ENCODE data around the gene HES6.

Gene HES6

GRCh38 chr2:238231251-238231793 is 8.5 kb downstream of the HES6 start:
- DNase-seq, result no peak

GRCh38 chr2:238230699-238231098 is 9.1 kb downstream of the HES6 start:
- no peak for DNase-seq

- no peak for DNase-seq
Observed at GRCh38 chr2:238228700-238229099, 11.1 kb downstream of the HES6 start.

GRCh38 chr2:238227587-238228032 is 12.2 kb downstream of the HES6 start:
- DNase-seq, result no peak

GRCh38 chr2:238226698-238227586 is 12.9 kb downstream of the HES6 start:
- DNase-seq, result no peak

- DNase-seq, result no peak
Observed at GRCh38 chr2:238225911-238226697, 13.7 kb downstream of the HES6 start.

- DNase-seq, result no peak
Observed at GRCh38 chr2:238225121-238225520, 14.7 kb downstream of the HES6 start.

- no peak for DNase-seq
Observed at GRCh38 chr2:238224356-238225035, 15.3 kb downstream of the HES6 start.

GRCh38 chr2:238220892-238221521 is 18.8 kb downstream of the HES6 start:
- DNase-seq, result no peak

- no peak for DNase-seq
Observed at GRCh38 chr2:238220274-238220891, 19.5 kb downstream of the HES6 start.

GRCh38 chr2:238216651-238217184 is 23.1 kb downstream of the HES6 start:
- DNase-seq, result peak; percentile 49

- no peak for DNase-seq
Observed at GRCh38 chr2:238207006-238207405, 32.8 kb downstream of the HES6 start.

GRCh38 chr2:238203973-238204683 is 35.7 kb downstream of the HES6 start:
- no peak for DNase-seq

- peak; percentile 44 for DNase-seq
Observed at GRCh38 chr2:238203094-238203972, 36.5 kb downstream of the HES6 start, which contains the start of gene ILKAP. Gene ILKAP, minus strand, starts transcription at chr2:238203695. Its CDS starts 142 bp downstream, at chr2:238203553.

GRCh38 chr2:238202326-238203093 is 37.3 kb downstream of the HES6 start:
- DNase-seq, result no peak

GRCh38 chr2:238190445-238190844 is 49.4 kb downstream of the HES6 start:
- DNase-seq, result no peak

Data from NCI-H2029 treated with DMSO at 0.1 percent for 48 hours (cell line).